ENCODE measurements around the gene C3orf20.
"Not testable (repeated sequence)": the region's sequence is repeated elsewhere in the genome, so short reads cannot be mapped to it uniquely, and the experiment has no call there.

C3orf20 gene

DNA sequence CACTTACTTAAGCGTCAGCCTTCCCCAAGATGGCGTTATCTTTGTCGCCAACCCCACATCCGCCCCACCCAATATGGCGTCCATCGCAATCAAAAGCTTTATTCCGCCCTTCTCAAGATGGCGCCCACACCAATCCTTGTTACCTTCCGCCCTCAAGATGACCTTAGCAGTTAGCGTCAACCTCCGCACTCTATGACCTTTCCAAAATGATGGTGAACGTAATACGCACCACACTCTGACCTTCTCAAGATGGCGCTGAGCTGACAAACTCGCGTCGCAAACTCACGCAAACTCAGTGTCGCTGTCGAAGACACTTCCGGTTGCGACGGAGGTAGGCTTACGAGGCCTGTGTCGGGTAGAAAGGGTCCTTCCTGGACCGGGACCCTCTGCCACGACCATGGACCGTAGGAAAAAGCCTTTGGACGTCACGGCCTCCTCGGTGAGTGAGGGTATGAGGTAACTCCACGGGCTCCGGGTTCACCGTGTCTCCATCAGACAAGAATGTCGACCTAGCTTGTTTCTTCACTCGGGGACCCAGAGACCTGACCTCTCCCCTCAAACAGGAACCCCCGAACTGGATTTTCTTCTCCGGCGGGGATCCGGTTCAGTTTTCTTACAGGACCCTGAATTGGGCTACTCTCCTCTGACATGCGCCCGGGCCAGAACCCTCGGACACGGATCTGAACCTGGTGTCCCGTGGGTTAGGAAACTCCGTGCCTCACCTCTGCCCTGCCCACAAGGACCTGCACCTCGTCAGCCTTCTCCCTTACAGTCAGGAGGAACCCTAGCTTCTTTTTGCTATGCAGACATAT is 23.3 kb upstream of the C3orf20 start, which contains the start of gene CCDC174:
TSS of gene CCDC174 (plus strand) at position 323 of the 812 bp plus-strand sequence. CDS start at position 398, 75 bp downstream.
- DNase-seq: peak; percentile 98

DNA sequence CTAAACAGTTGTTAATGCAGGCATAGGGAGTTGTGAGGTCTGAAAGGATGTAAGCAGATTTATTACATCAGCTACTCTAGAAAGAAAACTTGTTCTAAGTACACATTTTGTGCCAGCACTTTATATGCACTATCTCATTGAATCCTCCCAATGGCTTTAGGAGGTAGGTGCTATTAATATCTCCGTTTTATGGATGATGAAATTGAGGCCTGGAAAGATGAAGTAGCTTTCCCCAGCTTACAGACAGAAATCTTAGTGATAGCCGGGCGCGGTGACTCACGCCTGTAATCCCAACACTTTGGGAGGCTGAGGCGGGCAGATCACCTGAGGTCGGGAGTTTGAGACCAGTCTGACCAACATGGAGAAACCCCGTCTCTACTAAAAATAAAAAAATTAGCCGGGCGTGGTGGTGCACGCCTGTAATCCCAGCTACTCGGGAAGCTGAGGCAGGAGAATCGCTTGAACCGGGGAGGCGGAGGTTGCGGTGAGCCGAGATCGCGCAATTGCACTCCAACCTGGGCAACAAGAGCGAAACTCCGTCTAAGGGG is 22.5 kb upstream of the C3orf20 start:
- DNase-seq: not testable (repeated sequence)

DNA sequence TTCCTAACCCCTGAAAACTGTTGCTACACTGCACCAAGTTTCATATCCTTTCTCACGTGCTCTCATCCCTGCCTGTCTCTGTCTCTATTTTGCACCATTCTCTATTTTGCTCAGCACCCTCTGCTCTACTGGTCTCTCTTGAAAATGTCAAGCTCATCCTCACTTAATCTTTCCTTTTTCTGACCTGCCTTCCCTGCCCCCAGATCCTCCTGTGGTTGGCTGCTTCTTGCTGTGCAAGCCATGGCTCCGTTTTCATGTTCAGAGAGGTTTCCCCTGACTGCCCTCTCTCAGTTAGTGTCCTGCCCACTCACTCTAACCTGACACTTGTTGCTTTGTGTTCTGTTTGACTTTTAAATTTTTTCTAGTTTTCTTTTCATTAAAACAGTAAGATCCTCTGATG is 17.4 kb upstream of the C3orf20 start:
- no peak for DNase-seq

DNA sequence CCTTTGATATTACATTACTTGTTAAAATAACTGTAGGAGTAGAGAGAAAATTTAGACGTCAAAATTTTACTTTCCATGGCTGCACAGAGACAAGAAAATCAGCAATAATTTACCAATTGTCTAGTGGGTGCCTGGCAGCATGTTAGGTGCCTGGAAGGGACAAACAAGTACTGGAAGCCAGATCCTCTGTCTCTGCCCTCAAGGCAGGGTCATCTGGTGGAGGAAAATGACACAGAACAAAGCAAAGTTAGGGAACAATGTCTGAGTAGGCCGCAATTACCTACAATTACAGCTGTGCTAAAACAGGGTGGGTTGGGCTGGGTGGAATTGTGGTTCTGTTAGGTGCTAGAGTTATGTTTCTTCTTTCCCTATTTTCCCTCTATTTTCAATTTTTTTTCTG is 16.0 kb upstream of the C3orf20 start:
- DNase-seq: no peak

GRCh38 chr3:14660942-14661341 is 14.0 kb upstream of the C3orf20 start:
- DNase-seq: no peak

DNA sequence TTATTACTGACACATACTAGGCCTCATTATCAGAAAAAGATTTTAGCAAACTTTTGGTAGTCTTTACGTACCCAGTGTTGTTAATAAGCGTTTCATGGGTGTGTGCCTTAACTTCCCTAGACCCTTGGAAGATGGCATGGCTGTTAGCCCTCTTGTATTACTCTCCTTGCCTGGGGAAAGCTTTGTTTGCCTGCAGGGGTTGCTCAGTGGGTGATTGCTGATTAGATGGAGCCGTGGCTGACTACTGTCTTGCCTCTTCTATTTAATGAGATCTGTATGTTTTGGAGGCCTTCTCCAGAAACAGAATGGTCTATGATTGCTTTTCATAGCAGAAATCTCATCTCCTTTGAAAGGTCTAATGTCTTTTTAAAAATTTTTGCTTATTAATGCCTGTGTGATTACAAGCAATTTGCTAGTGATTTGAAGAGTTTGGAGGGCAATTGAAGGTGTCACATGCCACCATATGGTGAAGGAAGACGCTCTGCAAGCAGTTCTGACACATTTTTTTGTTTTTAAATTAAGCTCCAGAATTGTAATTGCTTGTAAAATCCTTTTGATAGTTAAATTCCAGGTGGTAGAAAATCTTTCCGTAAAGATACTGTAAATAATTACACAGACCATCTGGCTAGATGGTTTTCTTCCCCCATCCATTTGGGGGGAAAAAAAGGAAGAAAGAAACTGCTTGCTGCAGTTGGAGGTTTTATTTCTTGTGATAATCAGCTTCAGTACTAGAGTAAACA is 11.4 kb upstream of the C3orf20 start:
- DNase-seq: no peak

- DNase-seq: no peak
Measured at GRCh38 chr3:14664170-14664569, 10.8 kb upstream of the C3orf20 start.

- no peak for DNase-seq
Measured at GRCh38 chr3:14672588-14672987, 2.4 kb upstream of the C3orf20 start.

- no peak for DNase-seq
Measured at GRCh38 chr3:14676881-14677280, 1.9 kb downstream of the C3orf20 start.

DNA sequence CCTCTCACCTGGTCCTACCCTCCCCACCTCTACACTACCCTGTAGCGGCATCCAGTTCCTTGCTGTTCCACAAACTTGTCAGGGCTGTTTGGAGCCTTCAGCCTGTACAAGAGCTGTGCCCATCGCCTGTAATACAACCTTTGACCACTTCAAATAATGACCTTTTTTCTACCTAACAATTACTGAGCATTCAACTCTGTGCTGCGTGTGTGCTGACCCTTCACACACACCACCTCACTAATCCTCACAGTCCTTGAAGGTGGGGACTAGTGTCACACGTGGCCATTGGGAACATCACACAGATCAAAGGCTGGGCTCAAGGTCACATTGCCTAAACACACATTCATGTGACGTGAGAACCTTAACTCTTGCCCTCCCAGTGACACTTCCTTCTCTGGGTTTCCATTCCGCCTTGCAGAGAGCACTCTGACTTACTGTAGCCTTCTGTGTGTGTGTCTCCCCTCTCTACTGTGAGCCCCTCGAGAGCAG is 3.1 kb downstream of the C3orf20 start:
- DNase-seq: no peak

- no peak for DNase-seq
Measured at GRCh38 chr3:14680115-14680514, 5.2 kb downstream of the C3orf20 start.

GRCh38 chr3:14680716-14681115 is 5.8 kb downstream of the C3orf20 start:
- no peak for DNase-seq

- DNase-seq: no peak
Measured at GRCh38 chr3:14684447-14684846, 9.5 kb downstream of the C3orf20 start.

DNA sequence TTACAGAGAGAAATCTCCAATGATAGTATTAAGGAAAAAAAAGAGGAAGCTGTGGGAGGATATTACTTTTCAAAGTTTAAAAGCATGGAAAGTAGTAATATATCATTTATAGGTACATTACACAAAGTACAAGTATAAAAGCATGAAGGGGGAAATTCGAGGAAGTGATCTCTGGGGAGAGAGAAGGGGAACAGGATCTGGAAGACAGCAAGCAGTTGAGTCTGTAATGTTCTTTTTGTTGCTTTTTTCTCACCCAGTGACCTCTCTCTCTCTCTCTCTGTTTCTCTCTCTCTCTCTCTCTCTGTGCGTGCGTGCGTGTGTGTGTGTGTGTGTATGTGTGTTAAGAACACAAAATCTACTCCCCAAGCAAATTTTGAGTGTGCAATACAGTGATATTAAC is 10.2 kb downstream of the C3orf20 start:
- no peak for DNase-seq

DNA sequence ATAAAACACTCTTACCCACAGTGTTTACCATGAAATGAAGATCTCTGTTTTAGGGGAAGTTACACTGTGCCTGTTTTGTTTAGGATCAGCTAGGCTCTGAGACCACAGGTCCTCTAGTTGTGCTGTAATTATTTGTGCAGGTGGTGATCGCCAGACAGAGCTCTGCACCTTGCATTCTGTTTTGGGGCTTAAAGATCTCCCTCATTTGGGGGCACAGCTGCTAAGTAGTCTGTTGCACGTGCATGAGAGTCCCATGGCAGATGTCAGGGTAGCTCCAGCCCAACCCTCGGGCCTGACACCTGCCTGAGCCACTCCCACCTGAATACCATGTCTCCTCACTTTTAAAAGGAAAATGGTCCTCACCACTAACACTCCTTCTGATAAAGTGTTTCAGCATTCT is 12.4 kb downstream of the C3orf20 start:
- DNase-seq: no peak

DNA sequence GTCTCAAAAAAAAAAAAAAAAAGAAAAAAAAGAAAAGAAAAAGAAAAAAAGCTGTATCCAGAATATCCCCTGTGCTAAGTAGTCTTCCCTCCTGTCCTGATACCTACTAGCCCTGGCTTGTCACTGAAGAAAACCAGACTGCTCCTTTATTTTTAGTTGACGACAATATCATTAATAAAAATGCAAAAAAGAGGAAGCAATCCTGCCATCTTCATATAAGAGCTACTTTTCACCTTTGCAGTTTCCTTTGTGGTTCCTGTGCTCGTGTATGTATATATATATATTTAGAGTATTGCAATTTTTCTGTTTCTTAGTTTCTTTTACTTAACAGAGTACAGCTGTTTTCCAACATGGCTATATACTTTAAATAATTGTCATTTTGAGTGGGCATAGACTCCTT is 13.6 kb downstream of the C3orf20 start:
- DNase-seq: no peak

GRCh38 chr3:14689247-14689980 is 14.5 kb downstream of the C3orf20 start:
- no peak for DNase-seq

DNA sequence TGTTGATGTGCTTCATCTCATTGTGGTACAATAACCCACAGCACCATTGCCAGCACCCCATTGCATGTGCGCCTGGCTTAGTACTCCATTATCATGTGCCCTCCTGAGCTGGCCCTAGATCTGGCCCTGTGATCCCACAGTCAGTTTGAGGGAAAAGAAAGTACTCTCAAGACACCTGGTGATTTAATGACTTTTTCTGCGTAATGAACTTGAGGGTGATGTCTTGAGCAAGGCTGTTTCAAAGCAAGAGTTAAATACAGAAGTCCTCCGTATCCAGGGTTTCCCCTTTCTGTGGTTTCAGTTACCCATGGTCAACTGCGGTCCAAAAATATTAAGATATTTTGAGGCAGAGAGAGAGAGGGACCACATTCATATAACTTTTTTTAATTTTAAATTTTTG is 16.3 kb downstream of the C3orf20 start:
- no peak for DNase-seq

- DNase-seq: no peak
Measured at GRCh38 chr3:14691719-14692118, 16.8 kb downstream of the C3orf20 start.

DNA sequence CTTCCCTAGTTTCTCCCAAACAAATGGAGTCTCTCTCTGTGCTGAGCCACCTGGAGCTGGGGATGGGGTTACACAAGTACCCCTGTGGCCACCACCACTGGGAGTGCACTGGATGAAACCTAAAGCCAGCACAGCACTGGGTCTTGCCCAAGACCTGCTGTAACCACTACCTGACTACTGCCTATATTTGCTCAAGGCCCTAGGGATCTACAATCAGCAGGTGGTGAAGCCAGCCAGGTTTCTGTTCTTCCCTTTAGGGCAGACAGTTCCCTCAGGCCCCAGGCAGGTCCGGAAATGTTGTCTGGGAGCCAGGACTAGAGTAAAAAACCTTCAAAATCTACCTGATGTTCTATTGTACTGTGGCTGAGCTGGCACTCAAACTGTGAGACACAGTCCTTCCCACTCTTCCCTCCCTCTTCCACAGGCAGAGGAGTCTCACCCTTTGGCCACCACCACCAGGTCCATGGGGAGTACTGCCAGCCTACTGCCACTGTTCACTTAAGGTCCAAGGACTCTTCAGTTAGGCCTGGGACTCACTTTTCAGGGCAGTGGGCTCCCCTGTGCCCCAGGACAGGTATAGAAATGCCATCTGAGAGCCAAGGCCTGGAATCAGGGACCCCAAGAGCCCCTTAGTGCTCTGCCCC is 23.8 kb downstream of the C3orf20 start:
- no peak for DNase-seq

GRCh38 chr3:14699643-14700042 is 24.7 kb downstream of the C3orf20 start:
- no peak for DNase-seq

- DNase-seq: no peak
Measured at GRCh38 chr3:14700891-14701290, 25.9 kb downstream of the C3orf20 start.

DNA sequence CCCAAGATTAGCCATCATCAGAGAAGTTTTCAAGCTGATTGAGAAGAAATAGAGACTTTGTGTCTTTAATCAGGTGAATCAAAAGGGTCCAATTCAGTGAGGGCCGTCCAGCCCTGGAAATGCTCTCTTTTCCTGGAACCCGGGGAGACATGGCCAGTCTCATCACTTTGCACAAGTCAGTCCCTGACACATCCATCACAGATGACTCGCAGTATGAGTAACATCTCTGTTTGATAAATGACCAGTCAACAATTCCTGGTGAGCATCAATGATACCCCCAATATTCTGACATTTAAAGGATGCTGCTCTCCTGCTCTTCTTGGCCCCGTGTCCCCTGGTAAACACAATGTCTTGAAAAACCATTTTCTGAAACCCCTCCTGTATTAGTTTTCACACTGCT is 26.7 kb downstream of the C3orf20 start:
- no peak for DNase-seq
